Ecto neural progenitor cell (in vitro differentiated cells): ENCODE measurements around the gene ZNF3.

Source experiments
- DNase-seq: peaks from one replicate; pipeline ENCODE4 v3.0.0-alpha.2; 2018; ENCODE audit warnings: low spot score

ZNF3 gene

DNA sequence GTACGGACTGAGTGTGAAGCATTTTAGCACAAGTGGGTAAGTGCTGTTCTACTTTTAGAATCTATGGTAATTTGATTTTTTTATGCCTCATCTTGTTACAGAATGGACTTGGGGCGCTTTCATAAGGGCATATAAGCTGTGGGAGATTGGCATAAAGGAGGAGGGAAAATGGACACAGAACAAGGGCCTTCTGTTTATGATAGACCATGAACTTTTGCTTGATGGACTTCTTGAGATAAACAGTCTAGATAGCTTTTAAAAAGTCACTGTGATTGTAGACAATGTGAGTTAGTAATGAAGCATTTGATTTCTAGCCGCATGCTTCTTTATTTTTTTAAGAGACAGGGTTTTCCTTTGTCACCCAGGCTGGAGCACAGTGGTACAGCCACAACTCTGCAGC is 29.9 kb downstream of the ZNF3 start:
- no peak for DNase-seq

DNA sequence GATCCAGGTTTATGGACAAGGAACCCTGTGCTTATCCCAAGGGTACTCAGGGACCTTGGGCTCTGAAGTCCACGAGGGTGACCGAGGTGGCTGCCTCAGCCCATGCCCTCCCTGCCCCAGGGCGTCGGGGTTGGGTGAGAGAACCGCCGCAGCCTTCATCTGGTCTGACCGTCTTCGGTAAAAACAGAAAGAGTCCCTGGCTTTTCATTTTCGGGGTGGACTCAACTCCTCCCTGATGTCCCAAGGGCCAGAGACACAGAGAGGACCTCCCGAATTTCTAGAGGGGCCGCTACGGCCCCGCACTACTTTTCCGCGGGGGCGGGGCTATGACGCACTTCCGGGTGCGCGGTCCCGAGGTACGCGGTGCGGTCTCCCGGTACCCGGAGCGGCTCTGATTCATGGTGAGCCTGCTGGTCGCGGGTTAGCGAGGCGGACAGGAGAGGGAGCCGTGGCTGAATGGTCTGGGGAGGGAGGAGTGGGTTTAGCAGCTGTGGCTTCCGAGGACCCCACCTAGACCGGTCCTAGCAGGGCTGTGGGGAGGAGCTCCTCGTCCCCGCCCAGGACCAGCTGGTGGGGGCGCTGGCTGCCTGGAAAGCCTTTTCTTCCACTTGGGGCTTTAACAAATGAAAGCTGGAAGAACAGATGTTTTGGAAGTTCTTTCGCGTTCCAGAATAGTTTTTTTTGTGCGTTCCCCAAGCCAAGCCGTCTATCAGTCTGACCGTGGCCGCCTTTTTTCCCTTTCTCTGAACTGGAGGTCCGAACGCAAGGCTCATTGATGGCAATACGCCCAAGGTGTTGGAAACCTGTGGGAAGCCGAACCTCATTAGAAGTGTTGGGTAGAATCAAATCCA is 31.9 kb downstream of the ZNF3 start, which contains the start of gene ZSCAN21:
Gene ZSCAN21, plus strand, starts transcription at position 334 of the 851 bp plus-strand sequence. CDS start 7,233 bp downstream, outside the sequence.
- DNase-seq = peak; percentile 91

DNA sequence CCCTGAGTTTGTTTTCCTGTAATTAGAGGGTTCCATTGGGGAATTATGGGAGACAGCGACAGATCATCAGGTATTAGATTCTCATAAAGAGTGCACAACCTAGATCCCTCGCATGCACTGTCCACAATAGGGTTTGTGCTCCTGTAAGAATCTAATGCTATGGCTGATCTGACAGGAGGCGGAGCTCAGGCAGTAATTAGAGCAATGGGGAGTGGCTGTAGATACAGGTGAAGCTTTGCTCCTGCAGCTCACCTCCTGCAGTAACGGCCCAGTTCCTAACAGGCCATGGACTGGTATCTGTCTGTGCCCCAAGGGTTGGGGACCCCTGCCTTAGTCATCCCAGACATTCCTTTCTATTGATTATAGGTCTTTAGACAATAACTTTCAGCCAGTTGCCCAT is 32.8 kb downstream of the ZNF3 start:
- DNase-seq = no peak

DNA sequence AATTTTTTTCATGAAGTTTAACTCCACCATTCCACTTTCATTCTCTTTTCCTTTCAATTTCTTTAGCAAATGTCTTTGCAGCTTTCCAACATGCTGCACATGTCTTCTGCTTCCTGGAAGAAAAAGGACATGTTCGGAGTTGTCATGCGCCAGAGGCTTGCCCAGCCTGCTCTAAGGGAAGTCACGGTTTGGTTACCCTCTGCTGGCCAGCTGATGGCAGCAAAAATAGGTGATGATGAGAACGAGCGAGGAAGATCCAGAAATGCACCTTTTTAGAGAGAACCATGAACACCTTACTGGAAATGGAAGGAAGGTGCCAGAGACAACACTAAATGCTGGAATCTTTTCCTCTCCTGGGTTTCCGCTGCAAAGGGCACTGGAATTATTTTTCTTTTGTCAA is 36.8 kb downstream of the ZNF3 start:
- no peak for DNase-seq

DNA sequence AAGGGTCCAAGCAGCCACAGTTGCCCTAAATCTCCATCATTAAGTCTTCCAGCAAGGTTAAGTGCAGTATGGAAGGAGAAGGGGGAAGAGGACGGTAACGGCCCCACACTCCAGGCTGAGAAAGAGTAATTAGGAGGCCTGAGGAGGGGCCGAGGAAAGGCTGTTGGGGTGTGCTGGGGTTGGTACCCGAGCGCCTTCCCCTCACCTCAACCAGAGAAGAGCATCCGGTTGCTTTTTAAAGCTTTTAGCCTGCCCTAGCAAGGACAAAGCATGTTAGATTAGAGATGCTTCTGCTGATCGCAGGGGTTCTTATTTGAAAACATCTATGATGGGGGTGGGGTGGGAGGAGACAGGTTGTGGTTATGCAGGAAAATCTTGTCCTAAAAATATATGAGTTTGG is 40.9 kb downstream of the ZNF3 start:
- no peak for DNase-seq

DNA sequence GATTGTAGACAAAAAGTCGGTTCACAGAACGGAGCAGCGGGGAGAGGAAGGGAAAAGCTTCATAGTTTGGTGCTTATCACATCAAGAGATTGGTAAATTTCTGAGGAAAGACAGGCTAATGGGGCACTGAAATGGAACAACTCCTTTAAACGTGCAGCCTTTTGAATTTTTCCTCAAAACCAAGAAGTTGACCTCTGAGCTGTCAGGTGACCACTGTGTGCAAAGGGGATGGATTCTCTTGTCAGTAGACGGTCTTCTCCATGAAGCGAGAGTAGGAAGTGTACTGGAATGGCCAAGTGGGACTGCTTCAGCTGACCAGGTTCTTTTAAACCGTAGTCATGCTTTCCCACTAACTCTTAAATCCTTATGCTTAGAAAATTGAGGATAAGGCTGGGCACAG is 43.2 kb downstream of the ZNF3 start:
- no peak for DNase-seq

DNA sequence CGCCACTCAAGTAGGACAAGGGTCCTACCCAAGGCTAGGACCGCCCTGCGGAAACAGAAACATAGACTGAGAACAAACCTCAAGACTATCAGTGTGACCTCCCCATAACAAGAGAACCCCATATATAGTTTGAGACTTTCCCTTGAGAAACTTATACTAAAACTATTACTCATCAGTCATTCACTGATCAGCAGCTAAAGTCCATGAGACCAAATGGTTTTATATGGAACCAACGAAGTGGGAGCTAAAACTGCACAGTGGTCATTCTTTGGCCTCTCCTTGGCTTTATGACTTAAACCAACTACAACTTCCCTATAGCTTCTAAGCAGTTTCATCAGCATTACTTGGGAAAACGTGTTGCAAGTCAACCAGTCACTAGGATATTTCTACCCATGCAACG is 45.6 kb downstream of the ZNF3 start:
- DNase-seq = no peak

DNA sequence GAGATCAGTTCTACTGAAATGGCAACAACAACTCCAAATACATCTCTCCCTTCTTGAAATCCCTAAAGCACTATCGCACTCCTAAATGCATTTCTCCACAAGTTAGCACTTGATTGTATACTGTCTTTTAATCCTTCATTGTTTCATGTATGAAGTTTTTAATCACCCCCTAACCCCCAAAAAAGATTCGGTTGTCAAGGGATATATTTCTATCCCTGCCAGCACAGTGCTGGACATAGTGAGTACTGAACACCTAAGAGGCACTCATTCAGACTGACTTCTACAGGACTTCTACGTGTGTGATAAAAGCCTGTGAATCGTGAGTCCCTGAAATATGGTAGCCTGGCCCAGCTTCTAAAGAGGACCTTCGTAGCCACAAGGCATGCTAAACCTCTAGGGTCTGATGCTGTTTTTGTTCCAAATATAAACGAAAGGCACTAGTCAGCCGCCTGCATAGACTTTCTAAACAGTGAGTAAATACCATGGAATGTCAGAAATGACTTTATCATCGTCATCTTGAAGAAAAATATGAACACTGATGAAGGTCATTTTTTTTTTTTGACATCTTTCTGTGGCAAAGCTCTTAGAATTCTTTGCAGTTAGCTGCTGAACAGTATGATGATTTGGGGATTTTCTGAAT is 46.5 kb downstream of the ZNF3 start:
- no peak for DNase-seq

DNA sequence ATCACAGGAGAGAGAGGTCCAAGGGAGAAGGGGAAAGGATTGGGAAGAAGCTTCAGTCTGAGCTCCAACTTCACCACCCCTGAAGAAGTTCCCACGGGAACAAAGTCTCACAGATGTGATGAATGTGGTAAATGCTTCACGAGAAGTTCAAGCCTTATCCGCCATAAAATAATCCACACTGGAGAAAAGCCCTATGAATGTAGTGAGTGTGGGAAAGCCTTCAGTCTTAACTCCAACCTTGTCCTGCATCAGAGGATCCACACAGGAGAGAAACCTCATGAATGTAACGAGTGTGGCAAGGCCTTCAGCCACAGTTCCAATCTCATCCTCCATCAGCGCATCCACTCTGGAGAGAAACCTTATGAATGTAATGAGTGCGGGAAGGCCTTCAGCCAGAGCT is 48.0 kb downstream of the ZNF3 start:
- no peak for DNase-seq

DNA sequence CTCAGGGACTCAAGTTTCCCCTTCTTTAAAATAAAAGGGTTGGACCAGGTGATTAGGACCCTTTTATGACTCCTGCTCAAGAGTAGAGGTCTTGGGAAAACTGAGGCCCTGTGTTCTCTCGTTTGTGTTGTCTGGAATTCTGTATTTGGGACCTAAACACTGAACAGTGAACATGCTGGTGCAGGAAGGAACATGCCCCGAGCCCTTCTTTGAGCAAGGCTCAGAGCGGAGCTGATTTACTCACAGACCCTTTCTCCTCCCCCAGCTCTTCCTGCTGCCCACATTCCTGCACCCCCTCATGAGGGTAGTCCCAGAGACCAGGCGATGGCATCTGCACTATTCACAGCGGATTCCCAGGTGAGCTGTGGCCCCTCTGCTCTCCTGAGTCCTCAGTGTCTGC is 51.9 kb downstream of the ZNF3 start:
- DNase-seq = no peak

DNA sequence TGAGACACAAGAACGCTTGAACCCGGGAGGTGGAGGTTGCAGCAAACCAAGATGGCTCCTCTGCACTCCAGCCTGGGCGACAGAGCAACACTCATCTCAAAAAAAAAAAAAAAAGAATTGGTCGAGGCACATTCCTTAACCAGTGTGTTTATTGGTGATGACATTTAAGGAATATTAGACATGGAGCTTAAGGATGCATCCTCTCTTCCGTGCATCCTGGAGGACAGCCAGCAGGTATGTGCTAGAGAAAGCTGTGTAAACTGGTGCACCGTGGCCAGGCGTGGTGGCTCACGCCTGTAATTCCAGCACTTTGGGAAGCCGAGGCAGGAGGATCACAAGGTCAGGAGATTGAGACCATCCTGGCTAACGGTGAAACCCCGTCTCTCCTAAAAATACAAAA is 54.3 kb downstream of the ZNF3 start:
- no peak for DNase-seq

DNA sequence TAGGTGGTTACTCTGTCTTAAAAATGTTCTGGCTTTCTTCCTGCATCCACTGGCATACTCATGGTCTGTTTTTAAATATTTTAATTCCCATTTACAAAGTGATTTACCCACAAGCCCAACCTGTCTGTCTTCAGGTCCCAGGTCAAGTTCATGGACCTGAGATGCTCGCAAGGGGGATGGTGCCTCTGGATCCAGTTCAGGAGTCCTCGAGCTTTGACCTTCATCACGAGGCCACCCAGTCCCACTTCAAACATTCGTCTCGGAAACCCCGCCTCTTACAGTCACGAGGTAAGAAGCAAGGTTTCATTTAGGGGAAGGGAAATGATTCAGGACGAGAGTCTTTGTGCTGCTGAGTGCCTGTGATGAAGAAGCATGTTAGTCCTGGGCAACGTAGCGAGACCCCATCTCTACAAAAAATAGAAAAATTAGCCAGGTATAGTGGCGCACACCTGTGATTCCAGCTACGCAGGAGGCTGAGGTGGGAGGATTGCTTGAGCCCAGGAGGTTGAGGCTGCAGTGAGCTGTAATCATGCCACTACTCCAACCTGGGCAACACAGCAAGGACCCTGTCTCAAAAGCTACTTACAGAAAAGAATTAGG is 57.4 kb downstream of the ZNF3 start:
- DNase-seq = no peak

DNA sequence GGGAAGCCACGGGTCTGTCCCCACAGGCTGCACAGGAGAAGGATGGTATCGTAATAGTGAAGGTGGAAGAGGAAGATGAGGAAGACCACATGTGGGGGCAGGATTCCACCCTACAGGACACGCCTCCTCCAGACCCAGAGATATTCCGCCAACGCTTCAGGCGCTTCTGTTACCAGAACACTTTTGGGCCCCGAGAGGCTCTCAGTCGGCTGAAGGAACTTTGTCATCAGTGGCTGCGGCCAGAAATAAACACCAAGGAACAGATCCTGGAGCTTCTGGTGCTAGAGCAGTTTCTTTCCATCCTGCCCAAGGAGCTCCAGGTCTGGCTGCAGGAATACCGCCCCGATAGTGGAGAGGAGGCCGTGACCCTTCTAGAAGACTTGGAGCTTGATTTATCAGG is 58.0 kb downstream of the ZNF3 start:
- no peak for DNase-seq

DNA sequence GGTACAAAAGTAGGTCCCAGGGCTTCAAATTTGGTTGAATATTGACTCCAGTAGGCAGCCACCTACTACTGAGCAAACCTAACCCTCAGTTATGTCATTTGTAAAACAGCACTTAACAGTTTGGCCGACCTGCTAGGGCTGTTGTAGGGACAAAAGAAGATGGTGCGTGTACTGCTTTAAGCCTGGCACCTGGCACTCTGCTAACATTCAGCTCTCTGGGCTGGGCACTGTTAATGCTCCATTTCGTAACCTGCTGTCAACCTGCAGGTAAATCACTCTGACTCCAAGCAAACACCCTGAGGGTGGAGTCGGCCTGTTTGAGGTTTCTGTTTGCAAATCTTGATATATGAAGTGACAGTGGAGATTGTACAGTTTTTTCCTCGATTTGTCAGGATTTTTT is 58.9 kb downstream of the ZNF3 start:
- no peak for DNase-seq

DNA sequence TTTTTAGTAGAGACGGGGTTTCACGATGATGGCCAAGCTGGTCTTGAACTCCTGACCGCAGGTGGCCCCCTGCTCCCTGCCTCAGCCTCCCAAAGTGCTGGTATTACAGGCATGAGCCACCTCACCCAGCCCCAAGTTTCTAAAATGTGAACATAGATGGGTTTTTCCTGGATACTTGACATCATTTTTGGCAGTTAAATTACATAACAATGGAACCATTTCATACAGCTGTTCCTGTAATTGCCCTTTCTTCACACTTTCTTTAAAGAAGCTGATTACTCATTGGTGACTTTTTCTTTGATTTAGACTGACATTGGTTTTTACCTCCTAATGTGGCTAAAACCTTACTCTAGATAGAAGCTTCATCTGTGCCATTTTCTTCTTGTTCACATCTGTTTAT is 60.2 kb downstream of the ZNF3 start:
- no peak for DNase-seq
